ENCODE results near the gene IL1R2. TPM values are rescaled to one million over a fixed set of nuclear protein-coding genes. Genes with fewer than 3 reads are reported as not detected.

The IL1R2 gene
- total and polyA plus RNA-seq, 2 experiments from 2014 or later: not detected

DNA sequence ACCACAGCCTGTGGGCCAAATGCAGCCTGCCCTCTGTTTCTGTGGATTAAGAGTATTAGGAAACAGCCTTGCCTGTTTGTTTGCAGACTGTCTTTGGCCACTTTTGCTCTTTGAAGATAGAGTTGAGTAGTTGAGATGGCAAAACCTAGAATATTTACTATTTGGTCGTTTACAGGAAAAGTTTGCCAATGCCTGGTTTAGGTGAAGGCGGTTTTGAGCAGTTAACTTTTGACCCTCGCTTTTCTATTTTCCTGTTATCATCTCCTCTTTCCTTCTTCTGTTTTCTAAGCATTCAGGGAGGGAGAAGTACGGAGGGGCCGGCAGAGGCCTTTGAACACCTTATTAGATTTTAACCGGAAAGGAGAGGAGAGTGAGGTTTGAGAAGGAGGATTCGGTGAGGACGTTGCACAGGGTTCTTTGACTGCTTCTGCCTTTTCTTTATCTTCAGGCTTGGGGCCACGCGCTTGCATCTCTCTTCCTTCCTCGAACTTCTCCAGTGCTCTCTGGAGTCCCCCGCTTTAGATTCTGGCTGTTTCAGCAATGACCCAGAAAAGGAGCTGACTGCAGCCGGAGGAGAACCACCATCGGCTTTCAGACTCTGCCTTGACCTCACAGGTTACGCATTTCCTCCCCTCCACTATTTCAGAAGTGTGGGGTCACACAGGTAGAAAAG lies 39.2 kb downstream of the IL1R2 start:
- no peak for DNase-seq (ENCODE audit: low read depth in 1 of 2, low spot score in 1 of 2)
- Histone ChIP-seq H3K27me3 (no peaks in the 10 kb centered on the region), H3K4me3 (no peak overlapping the region), H3K9me3 (ENCODE audit: low read depth) (no peaks in the 10 kb centered on the region), H3K27ac (no peak overlapping the region), H3K4me1 (ENCODE audit: low read depth) (no peaks in the 10 kb centered on the region), H3K36me3 (no peaks in the 10 kb centered on the region)
- TF ChIP-seq, protein P1, sequence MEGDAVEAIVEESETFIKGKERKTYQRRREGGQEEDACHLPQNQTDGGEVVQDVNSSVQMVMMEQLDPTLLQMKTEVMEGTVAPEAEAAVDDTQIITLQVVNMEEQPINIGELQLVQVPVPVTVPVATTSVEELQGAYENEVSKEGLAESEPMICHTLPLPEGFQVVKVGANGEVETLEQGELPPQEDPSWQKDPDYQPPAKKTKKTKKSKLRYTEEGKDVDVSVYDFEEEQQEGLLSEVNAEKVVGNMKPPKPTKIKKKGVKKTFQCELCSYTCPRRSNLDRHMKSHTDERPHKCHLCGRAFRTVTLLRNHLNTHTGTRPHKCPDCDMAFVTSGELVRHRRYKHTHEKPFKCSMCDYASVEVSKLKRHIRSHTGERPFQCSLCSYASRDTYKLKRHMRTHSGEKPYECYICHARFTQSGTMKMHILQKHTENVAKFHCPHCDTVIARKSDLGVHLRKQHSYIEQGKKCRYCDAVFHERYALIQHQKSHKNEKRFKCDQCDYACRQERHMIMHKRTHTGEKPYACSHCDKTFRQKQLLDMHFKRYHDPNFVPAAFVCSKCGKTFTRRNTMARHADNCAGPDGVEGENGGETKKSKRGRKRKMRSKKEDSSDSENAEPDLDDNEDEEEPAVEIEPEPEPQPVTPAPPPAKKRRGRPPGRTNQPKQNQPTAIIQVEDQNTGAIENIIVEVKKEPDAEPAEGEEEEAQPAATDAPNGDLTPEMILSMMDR (IDR thresholded peaks at IDR 0.05; ENCODE audit: low read depth, low read length): no peak

DNA sequence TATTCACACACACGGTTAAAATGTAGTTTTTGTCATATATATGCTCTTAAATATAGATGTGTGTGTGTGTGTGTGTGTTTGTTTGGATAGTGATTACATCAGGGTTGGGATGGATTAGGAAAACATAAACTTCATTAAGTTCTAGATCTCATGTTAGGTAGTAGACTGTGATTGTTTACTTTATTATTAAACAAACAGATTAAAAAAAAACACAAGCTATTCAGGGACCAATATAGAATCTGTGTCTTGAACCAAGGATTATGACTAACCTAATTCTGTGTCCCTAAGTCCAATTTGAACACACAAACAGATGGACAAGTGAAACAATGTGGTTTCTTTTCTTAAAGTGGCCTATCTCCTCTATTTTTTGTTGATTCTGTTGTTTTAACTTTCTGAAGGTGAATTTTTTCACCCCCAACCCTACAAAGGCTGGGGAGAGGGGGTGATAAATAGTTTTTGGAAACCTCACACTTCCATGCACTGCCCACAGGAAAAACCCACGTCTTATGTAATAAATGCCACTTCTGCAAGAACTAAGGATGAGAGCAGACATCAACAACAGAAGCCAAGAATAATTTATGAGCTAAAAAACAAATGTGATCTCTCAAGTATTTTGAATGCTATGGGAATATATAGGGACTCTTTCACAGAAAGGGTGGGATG lies 40.7 kb downstream of the IL1R2 start:
- no peaks in the 10 kb centered on the region for H3K27me3 ChIP-seq
- H3K4me3 ChIP-seq: no peak overlapping the region
- H3K27ac ChIP-seq: no peak overlapping the region
- H3K4me1 ChIP-seq (ENCODE audit: low read depth): no peaks in the 10 kb centered on the region
- no peak for DNase-seq (ENCODE audit: low read depth in 1 of 2, low spot score in 1 of 2)
- TF ChIP-seq, protein P1 (IDR thresholded peaks at IDR 0.05; ENCODE audit: low read depth, low read length): no peak
- no peaks in the 10 kb centered on the region for H3K9me3 ChIP-seq (ENCODE audit: low read depth)
- no peaks in the 10 kb centered on the region for H3K36me3 ChIP-seq

DNA sequence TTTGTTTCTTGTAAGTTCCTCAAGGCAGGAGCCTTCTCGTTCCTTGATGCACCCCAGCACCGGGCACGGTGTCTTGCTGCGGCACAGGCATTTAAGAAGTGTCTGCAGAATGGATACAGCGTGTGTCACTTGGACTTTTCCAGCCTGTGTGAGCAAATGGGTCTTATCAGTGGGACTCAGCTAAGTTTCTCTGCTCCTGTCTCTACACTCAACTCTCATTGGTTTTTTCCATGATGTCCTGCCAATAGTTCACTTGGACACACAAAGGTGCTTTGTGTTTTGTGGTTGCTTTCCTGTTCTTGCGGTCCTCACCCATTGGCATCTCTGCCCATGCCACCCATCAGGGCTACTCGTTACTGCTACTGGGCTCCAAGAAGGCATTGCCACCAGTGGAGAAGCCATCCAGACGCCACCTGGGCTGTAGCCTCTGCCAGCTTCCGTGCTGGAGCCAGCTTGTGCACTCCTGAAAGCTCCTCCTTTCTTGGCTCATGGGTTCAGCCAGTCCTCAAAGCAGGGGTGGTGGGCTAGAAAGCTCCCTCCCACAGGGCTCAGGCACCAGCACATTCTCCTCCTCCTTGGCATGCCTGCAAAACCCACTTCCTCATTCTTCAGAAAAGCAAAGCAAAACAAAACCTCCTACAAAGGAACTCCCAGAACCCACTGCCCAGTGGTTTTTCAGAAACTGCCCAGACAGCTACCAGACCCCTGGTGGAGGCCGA lies 41.4 kb downstream of the IL1R2 start:
- no peaks in the 10 kb centered on the region for H3K4me1 ChIP-seq (ENCODE audit: low read depth)
- no peaks in the 10 kb centered on the region for H3K36me3 ChIP-seq
- H3K9me3 ChIP-seq (ENCODE audit: low read depth): no peaks in the 10 kb centered on the region
- TF ChIP-seq, protein P1 (IDR thresholded peaks at IDR 0.05; ENCODE audit: low read depth, low read length): peak; percentile 53
- H3K4me3 ChIP-seq: no peak overlapping the region
- no peak overlapping the region for H3K27ac ChIP-seq
- peak in 1 of 2 donors; percentile 99 for DNase-seq (ENCODE audit: low read depth in 1 of 2, low spot score in 1 of 2)
- no peaks in the 10 kb centered on the region for H3K27me3 ChIP-seq

DNA sequence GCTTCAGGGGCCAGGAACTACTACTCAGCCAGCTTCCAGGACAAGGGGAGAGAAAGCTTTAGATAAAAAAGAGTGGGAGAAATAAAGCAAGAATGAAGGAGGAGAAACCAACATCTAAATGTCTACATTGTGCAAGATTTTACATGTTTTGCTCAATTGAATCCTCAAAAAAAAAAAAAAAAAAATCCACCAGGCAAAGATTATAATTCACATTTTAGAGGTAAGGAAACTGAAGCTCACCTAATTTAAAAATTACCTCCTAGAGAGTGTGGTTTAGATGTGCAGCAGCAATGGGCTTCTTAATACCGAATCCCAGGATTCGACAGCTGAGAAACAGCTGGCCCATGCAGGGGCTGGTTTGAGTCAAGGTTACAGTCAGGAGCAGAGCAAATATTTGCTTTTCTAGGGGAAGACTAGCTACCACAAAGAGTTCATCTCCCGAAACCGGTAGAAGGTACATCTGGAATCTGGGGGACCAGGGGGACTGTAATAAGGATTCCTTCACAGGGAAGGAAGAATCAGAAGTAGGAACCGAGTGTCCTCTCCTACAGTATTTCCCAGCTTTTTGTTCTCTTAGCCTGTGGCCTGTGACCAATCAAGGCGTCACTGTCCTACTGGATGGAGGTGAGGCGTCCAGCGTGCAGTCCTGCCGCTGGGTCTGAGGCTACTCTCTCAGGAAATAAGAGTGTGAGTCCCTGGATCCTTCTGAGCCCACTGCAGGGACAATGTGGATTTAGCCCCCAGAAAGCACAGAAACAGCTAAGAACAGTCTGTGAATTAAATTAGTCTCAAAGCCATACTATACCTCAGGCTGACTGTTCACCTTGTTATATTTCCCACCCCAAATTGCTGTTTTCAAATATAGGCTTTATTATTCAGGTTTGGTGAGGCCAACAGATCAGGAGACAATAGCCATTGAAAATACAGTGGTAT lies 42.3 kb downstream of the IL1R2 start:
- no peak for DNase-seq (ENCODE audit: low read depth in 1 of 2, low spot score in 1 of 2)
- no peak overlapping the region for H3K27ac ChIP-seq

More for the DNA sequence above, 42.3 kb downstream of the IL1R2 start:
- Histone ChIP-seq H3K27me3 (no peaks in the 10 kb centered on the region), H3K9me3 (ENCODE audit: low read depth) (no peaks in the 10 kb centered on the region), H3K4me1 (ENCODE audit: low read depth) (no peaks in the 10 kb centered on the region), H3K36me3 (no peaks in the 10 kb centered on the region), H3K4me3 (no peak overlapping the region)
- TF ChIP-seq, protein P1 (IDR thresholded peaks at IDR 0.05; ENCODE audit: low read depth, low read length): no peak
